Gastrocnemius medialis (tissue), 4 donors: ENCODE results near the gene FBXL16.

Source experiments
- POLR2A ChIP-seq, 2 donors: fragments of 450-650 bp; IDR thresholded peaks; one replicate each; pipeline ENCODE4 v1.6.1; 2017; ENCODE audit warnings: antibody characterized with exemption in 2 of 2, mild to moderate bottlenecking in 2 of 2, moderate library complexity in 2 of 2
- TF ChIP-seq, protein P1 (sequence below), 5 experiments: fragments of 450-650 bp in 3 of 5; fragments of 200-600 bp in 2 of 5; sonication (generic) in 2 of 5; IDR thresholded peaks in 4 of 5; conservative IDR thresholded peaks in 1 of 5; 1 replicate in 4 of 5; 2 replicates in 1 of 5; pipeline ENCODE4 v1.5.1; 2016 to 2019; ENCODE audit warnings: antibody characterized with exemption in 5 of 5, mild to moderate bottlenecking in 3 of 5, moderate library complexity in 3 of 5

DNA sequence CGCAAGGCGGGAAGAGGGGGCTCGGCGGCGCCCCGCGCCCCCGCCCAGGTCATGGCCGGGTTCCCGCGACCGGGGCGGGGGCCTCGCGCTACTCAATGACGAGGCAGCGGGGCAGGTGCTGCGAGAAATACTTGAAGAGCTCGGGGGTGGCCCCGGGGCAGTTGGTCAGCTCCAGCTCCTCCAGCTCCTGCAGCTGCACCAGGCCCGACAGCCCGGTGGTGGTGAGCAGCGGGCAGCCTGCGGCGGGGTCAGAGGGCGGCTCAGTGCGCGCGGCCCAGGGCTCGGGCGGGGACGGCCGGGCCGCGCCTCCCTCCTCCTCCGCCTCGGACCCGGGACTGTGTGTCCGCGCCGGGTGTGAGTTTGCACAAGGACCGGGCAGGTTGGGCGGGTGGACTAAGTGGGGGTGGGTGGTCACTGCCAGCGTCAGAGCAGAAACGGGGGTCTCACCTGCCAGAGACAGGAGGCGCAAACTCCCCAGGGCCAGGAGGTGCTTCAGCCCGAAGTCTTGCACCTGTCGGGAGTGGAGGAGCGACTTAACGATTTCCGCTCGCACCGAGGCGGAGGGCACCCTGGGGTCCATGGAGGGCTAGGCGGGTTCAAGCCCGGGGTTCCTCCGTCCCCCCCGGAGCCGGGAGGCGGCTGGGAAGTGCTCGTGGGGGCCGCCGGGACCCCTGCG lies 11.3 kb downstream of the FBXL16 start:
- no peak for TF ChIP-seq POLR2A (IDR thresholded peaks at IDR 0.05)
- TF ChIP-seq, protein P1, sequence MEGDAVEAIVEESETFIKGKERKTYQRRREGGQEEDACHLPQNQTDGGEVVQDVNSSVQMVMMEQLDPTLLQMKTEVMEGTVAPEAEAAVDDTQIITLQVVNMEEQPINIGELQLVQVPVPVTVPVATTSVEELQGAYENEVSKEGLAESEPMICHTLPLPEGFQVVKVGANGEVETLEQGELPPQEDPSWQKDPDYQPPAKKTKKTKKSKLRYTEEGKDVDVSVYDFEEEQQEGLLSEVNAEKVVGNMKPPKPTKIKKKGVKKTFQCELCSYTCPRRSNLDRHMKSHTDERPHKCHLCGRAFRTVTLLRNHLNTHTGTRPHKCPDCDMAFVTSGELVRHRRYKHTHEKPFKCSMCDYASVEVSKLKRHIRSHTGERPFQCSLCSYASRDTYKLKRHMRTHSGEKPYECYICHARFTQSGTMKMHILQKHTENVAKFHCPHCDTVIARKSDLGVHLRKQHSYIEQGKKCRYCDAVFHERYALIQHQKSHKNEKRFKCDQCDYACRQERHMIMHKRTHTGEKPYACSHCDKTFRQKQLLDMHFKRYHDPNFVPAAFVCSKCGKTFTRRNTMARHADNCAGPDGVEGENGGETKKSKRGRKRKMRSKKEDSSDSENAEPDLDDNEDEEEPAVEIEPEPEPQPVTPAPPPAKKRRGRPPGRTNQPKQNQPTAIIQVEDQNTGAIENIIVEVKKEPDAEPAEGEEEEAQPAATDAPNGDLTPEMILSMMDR (IDR thresholded peaks at IDR 0.05 in 4 of 5, conservative IDR thresholded peaks at IDR 0.05 in 1 of 5), result no peak
